GM19438 (cell line): ENCODE results near the gene ABLIM2.

Source experiments
- ATAC-seq: cut with Tn5 transposase; IDR thresholded peaks from one replicate; pipeline ENCODE4 v1.9.1; 2021; ENCODE audit warnings: low read depth; ENCODE audit not compliant: unreplicated experiment

ABLIM2 gene

GRCh38 chr4:8077181-8078108 lies 81.2 kb downstream of the ABLIM2 start:
- no peak for ATAC-seq

- ATAC-seq, result no peak
These were observed 82.6 kb downstream of the ABLIM2 start for GRCh38 chr4:8076023-8076422.

GRCh38 chr4:8073206-8073863 lies 85.3 kb downstream of the ABLIM2 start:
- ATAC-seq, result no peak

- no peak for ATAC-seq
These were observed 86.2 kb downstream of the ABLIM2 start for GRCh38 chr4:8072235-8072968.

GRCh38 chr4:8071766-8072165 lies 86.8 kb downstream of the ABLIM2 start:
- ATAC-seq, result no peak

- no peak for ATAC-seq
These were observed 87.6 kb downstream of the ABLIM2 start for GRCh38 chr4:8070736-8071718.

- no peak for ATAC-seq
These were observed 89.4 kb downstream of the ABLIM2 start for GRCh38 chr4:8069102-8069752.

GRCh38 chr4:8067945-8068896 lies 90.4 kb downstream of the ABLIM2 start:
- no peak for ATAC-seq

GRCh38 chr4:8067274-8067936 lies 91.2 kb downstream of the ABLIM2 start:
- ATAC-seq, result no peak

- ATAC-seq, result no peak
These were observed 92.2 kb downstream of the ABLIM2 start for GRCh38 chr4:8066336-8066931.

- no peak for ATAC-seq
These were observed 94.5 kb downstream of the ABLIM2 start for GRCh38 chr4:8063974-8064563.

- no peak for ATAC-seq
These were observed 97.0 kb downstream of the ABLIM2 start for GRCh38 chr4:8061573-8061972.

- ATAC-seq, result no peak
These were observed 97.5 kb downstream of the ABLIM2 start for GRCh38 chr4:8061145-8061544.

- ATAC-seq, result no peak
These were observed 98.0 kb downstream of the ABLIM2 start for GRCh38 chr4:8060632-8061031.

- no peak for ATAC-seq
These were observed 100.6 kb downstream of the ABLIM2 start for GRCh38 chr4:8058031-8058479.

GRCh38 chr4:8055206-8055605 lies 103.4 kb downstream of the ABLIM2 start:
- no peak for ATAC-seq
